Brain microvascular endothelial cell (primary cell): Measurements from ENCODE around the gene NBR1.
"Not testable (repeated sequence)": the region's sequence is repeated elsewhere in the genome, so short reads cannot be mapped to it uniquely, and the experiment has no call there.

ENCODE experiments used
- DNase-seq: peaks from one replicate; pipeline ENCODE4 v3.0.0-alpha.2; 2020
- H3K27ac ChIP-seq: fragments of 250-450 bp; sonication (Bioruptor Pico); 2 replicates; pipeline ENCODE4 v1.5.1; 2020; ENCODE audit warnings: mild to moderate bottlenecking, moderate library complexity
- H3K27me3 ChIP-seq: fragments of 250-450 bp; sonication (Bioruptor Pico); replicated peaks from 2 replicates; pipeline ENCODE4 v1.5.1; 2020; ENCODE audit warnings: mild to moderate bottlenecking
- H3K36me3 ChIP-seq: fragments of 250-450 bp; sonication (Bioruptor Pico); replicated peaks from 2 replicates; pipeline ENCODE4 v1.5.1; 2020; ENCODE audit warnings: mild to moderate bottlenecking
- H3K4me3 ChIP-seq: 2 replicates; pipeline ENCODE4 v1.5.1; 2011; ENCODE audit warnings: low read depth, mild to moderate bottlenecking, control low read depth, low read length, moderate library complexity
- in situ Hi-C: cut with HindIII; loops from 2 replicates; pipeline ENCODE4 v1.10.0; 2017; ENCODE audit warnings: low sequenced_read_pairs, low pct_ligation_motif_present
- TF ChIP-seq, protein P1 (sequence below): IDR thresholded peaks from 2 replicates; pipeline ENCODE4 v1.5.1; 2011; ENCODE audit warnings: low read depth, mild to moderate bottlenecking, moderate library complexity, low read length, control low read depth, inconsistent platforms; ENCODE audit errors: missing control alignments

NBR1 gene

DNA sequence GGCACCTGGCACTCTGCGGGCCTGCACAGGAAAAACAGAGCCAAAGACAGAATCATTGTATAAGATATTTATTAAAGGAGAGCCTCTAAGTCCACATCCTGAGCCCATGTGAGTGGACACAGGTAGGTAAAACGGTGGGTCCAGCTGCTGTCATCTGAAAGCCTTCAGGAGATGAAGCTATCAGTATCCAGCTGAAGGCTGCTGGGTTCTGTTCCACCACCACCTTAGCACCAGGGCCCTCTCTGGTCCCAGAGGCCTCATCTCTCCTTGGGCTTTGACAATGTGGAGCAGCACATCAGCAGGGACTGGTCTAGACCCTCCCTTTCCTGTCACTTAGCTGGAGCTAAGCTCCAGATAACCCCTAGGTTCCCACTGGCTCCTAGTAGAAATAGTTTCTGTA, 48.0 kb downstream of the NBR1 start:
- TF ChIP-seq, protein P1, sequence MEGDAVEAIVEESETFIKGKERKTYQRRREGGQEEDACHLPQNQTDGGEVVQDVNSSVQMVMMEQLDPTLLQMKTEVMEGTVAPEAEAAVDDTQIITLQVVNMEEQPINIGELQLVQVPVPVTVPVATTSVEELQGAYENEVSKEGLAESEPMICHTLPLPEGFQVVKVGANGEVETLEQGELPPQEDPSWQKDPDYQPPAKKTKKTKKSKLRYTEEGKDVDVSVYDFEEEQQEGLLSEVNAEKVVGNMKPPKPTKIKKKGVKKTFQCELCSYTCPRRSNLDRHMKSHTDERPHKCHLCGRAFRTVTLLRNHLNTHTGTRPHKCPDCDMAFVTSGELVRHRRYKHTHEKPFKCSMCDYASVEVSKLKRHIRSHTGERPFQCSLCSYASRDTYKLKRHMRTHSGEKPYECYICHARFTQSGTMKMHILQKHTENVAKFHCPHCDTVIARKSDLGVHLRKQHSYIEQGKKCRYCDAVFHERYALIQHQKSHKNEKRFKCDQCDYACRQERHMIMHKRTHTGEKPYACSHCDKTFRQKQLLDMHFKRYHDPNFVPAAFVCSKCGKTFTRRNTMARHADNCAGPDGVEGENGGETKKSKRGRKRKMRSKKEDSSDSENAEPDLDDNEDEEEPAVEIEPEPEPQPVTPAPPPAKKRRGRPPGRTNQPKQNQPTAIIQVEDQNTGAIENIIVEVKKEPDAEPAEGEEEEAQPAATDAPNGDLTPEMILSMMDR: no peak
- Histone ChIP-seq H3K36me3 (peaks cover 24% of the 10 kb centered on the region), H3K27me3 (no peaks in the 10 kb centered on the region), H3K4me3 (no peak overlapping the region), H3K27ac (no peak overlapping the region)
- DNase-seq: no peak
- in situ Hi-C loops: no loop called here

GRCh38 chr17:43219746-43220380, 48.8 kb downstream of the NBR1 start:
- TF ChIP-seq, protein P1: no peak
- peaks cover 27% of the 10 kb centered on the region for H3K36me3 ChIP-seq
- no peaks in the 10 kb centered on the region for H3K27me3 ChIP-seq
- DNase-seq: no peak
- H3K27ac ChIP-seq: no peak overlapping the region
- no peak overlapping the region for H3K4me3 ChIP-seq
- in situ Hi-C loops: no loop called here

- TF ChIP-seq, protein P1: no peak
- Histone ChIP-seq H3K27me3 (no peaks in the 10 kb centered on the region), H3K36me3 (peaks cover 27% of the 10 kb centered on the region), H3K4me3 (no peak overlapping the region), H3K27ac (no peak overlapping the region)
- in situ Hi-C loops: no loop called here
- DNase-seq: no peak
These were observed 49.6 kb downstream of the NBR1 start for GRCh38 chr17:43220511-43221125.

GRCh38 chr17:43224146-43224705, 53.2 kb downstream of the NBR1 start:
- no peak for DNase-seq
- TF ChIP-seq, protein P1: no peak
- H3K4me3 ChIP-seq: no peak overlapping the region
- peaks cover 7% of the 10 kb centered on the region for H3K36me3 ChIP-seq
- no peak overlapping the region for H3K27ac ChIP-seq
- in situ Hi-C loops: no loop called here
- H3K27me3 ChIP-seq: no peaks in the 10 kb centered on the region

DNA sequence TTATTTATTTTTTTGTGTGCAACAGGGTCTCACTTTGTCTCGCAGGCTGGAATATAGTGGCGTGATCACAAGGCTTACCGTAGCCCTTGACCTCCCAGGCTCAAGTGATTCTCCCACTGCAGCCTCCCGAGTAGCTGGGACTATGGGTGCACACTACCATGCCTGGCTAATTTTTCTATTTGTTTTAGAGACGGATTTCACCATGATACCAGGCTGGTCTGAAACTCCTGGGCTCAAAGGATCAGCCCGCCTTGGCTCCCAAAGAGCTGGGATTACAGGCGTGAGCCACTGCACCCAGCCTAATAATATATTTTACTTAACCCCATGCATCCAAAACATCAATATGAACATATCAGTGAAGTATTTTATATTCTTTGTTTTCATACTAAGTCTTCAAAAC, 55.4 kb downstream of the NBR1 start:
- in situ Hi-C loops: no loop called here
- Histone ChIP-seq H3K36me3 (peaks cover 7% of the 10 kb centered on the region), H3K27me3 (no peaks in the 10 kb centered on the region), H3K27ac (no peak overlapping the region), H3K4me3 (no peak overlapping the region)
- TF ChIP-seq, protein P1: no peak
- no peak for DNase-seq

DNA sequence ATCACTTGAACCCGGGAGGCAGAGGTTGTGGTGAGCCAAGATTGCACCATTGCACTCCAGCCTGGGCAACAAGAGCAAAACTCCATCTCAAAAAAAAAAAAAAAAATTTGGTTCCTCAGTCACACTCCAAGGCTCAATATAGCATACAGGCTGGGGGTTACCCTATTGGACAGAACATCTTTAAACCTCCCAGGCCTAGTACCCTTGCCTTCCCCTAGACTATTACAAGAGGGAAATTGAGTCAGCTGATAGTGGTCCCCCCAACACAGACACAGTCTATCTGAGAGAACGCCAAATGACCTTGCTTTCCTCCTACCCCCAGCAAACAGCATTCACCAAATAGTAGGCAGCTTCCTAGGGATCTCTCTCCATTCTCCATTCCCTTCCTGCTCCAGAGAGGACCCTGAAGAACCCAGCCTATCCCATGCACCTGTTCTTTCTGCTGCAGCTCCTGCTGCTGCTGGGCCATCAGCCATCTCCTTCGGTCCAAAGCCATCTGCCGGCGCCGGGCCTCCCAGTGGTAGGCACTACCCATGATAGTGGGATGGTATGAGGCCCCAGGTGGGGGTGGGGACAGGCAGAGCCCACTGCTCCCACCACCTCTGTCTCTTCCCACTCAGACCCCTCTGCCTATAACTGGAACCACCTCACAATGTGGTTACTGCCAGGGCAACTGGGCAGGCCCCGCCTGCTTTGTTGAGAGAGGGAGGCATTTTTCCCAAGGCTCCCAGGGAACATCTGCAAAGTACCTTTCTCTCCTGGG, 57.2 kb downstream of the NBR1 start, which contains the start of gene CCDC200:
Gene CCDC200 (minus strand): TSS at position 604 of the 763 bp plus-strand sequence. CDS start 69 bp downstream, at position 535.
- H3K27me3 ChIP-seq, DNase-seq, H3K4me3 ChIP-seq, H3K27ac ChIP-seq, in situ Hi-C loops, H3K36me3 ChIP-seq: not testable (repeated sequence)

- DNase-seq, H3K27ac ChIP-seq, in situ Hi-C loops, H3K27me3 ChIP-seq, H3K36me3 ChIP-seq: not testable (repeated sequence)
- peak overlapping the region; percentile 43 for H3K4me3 ChIP-seq
These were observed 60.4 kb downstream of the NBR1 start for GRCh38 chr17:43231205-43232020.

DNA sequence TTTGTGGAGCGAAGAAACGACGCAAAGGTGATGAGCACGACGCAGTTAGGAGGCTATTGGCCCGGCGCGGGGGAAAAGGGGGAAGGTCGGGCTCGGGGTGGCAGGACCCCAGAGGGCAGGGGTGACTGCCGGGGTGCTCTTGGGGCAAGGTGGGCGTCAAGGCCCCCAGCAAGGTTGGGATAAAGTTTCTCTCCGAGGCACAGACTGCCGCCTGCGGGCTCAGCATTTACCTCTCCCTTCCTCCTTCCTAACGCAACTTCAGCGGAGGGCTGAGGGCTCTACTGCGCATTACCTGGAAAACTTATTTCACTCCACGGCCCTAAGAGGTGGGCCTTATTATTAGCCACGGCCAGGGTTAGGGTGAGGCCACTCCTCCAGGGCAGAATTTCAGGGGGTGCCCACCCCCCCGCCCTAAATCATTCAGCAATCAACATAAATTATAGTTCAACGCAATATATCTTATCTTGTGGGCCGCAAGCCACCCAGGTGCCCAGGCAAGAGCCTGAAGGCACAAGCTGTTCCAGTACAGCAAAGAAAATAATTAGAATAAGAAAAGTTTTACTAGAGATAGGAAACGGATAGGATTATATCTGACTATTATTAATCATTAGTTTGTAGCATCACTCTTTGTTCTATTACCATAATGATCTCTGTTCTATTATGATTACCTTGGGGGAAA, 61.1 kb downstream of the NBR1 start:
- H3K27me3 ChIP-seq, H3K27ac ChIP-seq, in situ Hi-C loops, H3K36me3 ChIP-seq: not testable (repeated sequence)
- peak overlapping the region; percentile 43 for H3K4me3 ChIP-seq
- peak; percentile 27 for DNase-seq
